GM18508 (cell line): ENCODE results near the gene MBD4.

Experiments used
- ATAC-seq: cut with Tn5 transposase; IDR thresholded peaks from one replicate; pipeline ENCODE4 v1.9.1; 2021; ENCODE audit warnings: moderate number of reproducible peaks; ENCODE audit not compliant: insufficient read depth, unreplicated experiment

The MBD4 gene

DNA sequence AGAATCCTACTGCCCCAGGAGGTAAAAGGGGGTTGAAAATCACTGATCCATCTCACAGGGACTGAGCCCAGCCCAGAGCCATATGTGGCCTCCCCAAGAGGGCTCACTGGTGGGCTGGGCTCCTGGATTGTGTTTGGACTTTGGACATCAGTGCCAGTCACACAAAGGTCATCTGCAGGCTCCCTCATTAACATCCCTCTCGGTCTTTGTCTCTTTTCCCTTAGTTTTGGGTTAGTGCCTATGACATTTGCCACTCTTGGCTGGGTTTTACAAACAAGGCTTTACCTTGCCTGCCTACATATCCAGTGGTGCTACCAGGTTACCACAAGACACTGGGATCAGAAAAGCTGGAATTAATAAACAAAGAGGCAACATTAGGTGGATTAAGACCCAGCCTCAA, 28.2 kb upstream of the MBD4 start:
- no peak for ATAC-seq

DNA sequence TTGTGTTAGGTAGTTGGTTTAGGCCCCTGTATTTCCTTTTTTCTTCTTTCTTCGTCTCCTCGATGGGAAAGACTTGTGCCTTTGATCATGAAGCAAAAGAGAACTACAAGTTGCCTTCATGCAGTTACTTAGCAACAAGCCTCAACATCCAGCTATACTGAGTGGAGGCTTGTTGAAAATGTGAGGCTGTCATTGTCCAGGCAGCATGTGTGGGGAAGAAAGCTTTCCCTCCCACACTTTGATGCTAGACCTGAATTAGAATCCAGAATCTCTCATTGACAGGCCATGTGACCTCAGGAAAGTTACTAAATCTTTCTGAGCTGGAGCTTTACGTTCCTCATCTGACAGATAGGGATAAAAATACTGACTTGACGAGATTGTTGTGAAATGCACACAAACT, 24.0 kb upstream of the MBD4 start:
- no peak for ATAC-seq

DNA sequence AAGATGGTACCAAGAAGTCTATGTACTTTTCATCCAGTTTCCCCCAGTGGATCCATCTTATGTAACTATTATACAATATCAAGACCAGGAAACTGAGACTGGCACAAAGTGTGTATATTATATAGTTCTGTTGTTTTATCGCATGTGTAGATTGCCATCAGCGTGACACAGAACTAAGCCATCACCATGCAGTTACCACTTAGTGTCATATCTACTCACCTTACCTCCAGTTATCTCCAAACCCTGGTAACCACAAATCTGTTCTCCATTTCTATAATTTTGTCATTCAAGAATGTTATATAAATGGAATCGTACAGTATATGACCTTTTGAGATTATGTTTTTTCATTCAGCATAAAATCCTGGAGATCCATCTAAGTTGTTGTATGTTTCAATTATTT, 23.3 kb upstream of the MBD4 start:
- no peak for ATAC-seq

DNA sequence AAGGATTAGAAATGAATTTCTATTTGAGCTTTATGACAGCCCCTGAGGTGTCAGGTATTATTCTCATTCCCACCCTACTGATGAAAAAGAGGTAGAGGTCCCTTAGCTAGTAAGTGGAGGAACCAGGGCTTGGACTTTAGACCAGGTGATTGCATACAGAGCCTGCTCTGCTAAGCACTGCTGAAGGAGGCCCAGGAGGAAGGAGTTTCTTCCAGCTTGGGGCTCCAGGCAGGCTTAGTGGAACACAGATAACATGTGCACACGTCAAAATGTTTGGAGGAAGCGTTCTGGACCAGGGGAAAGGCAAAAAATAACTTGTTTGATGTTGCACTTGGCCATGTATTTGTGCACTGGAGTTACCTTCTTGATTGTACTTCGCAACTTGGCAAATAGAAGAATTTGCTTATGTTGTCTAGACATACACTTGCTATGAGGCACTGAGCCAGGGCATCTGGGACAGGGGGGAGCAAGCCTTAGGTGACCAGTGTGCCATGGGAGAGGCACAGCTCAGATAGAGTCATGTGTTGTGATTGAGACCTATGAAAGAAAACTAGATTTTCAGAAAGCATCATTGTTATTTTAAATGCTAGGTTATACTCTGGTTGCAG, 22.7 kb upstream of the MBD4 start:
- ATAC-seq, result no peak

DNA sequence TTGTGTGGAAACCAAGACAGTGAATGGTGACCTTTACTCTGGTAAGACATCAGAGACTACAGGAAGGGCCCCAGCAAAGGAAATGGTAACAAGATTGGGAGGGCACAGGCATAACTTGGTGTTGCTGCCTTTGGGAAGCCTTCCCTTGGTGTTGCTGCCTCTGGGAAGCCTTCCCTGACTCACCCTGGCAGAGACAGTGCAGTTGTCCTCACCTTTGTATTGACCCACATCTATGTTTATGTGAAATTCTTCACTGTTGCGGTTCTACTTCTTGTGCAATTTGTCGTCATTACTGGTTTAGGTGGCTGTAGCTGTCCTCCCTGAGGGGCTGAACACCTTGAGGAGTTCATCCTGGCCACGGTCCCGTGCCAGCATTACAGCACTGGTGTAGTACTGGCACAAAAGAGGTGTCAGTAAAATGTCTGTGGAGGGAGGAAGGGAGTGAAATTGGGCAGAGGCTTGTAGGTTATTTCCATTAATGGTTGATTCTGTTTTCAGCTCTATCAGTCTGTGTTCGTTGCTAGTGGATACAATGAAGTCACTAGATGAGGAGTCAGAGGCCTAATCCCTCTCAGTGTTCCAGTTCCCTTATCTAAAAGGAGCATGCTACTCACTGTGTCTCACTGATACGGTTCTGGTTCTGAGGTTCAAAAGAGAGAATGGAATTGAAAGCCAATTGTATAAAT, 21.9 kb upstream of the MBD4 start:
- ATAC-seq, result peak; percentile 47

DNA sequence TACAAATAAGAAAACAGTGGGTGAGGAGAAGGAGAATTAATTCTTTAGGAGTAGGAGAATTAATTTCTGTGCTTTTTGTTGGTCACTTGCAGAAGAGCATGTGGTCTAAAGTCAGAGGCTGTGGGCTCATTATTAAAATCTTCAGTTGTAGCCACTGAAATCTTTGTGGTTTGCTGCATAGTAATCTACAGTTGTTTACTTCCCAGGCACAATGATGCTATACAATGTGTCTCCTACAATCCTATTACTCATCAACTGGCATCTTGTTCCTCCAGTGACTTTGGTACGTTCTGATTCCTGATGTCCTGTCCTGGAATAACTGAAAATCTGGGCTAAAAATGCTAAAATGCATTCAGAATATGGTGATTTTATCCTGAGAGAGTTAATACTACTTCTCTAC, 21.3 kb upstream of the MBD4 start:
- peak; percentile 18 for ATAC-seq

DNA sequence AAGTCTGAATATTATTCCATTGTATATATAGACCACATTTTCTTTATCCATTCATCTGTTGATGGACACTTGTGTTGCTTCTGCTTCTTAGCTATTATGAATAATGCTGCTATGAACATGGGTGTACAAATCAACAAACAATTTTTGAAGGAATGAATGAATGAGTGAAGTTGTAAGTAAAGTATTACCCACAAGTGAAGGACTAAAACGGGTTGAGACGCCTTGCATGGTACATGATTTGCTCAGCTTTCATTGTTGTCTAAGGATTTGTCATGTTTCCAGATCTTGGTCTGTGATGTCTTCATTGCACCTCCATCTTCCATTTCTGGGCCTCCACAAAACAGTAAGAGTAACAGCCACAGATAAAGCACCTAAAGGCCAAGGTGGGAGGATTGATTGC, 20.8 kb upstream of the MBD4 start:
- ATAC-seq, result no peak

DNA sequence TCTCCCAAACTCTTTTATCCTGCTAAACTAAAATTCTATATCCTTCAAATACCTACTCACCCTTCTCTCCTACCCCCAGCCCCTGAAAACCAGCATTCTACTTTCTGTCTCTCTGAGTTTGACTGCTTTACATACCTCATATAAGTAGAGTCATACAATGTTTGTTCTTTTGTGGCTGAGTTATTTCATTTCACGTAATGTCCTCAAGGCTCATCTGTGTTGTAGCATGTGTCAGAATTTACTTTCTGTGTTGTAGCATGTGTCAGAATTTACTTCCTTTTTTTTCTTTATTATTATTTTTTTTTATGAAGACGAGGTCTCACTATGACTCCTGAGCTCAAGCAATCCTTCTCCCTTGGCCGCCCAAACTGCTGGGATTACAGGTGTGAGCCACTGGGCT, 20.4 kb upstream of the MBD4 start:
- ATAC-seq, result no peak

DNA sequence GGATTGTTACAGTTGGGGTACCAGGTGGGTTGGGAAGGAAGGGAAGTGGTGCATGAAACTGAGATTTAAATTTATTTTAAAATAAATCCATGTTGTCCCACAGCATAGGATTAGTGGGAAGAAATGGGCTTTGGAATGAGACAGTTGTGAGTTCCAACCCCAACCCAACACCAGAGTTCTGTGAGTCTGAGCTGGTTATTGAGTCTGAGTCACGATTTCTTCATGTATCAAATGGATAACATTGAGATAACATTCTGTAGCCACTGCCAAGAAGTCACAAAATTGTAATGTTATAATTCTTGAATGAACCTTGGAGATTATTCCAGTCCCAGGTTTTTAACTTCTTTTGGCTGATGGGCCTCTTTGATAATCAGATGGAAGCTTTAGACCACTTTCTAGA, 14.0 kb upstream of the MBD4 start:
- ATAC-seq, result no peak

DNA sequence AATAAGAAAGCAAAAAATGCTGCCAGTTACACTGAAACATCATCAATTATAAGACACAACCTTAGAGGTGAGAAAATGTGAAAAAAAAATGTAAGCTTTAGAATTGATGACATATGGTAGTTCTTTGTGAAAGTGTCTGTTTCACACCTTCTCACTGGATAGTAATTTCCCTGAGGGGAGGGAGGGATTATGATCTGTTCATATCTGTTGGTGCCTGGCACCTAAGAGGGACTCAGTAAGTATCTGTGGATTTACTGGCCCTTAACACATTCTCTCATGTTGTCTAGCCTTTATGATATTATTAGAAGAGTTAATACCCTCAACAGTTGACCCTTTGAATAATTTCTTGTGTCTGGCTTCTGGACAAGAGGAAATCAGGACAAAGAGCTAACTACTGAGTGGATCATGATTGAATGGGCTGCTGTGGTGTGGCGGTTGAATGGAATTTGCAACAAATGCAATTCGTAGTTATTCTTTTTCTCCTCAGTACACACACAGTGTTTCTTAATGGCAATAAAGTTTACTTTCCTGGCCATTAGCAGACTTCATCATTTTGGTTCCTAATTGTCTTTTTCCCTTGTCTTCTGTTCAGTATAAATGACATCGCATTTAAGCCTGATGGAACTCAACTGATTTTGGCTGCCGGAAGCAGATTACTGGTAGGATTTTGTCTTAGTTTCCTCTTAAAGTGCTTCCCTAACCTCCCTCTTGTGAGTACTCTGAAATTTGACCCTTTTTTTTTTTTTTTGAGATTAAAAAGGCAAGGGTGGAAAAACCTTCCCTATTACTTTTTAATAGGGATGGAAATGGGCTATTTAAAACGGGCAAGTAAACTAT, 9.7 kb upstream of the MBD4 start:
- no peak for ATAC-seq

DNA sequence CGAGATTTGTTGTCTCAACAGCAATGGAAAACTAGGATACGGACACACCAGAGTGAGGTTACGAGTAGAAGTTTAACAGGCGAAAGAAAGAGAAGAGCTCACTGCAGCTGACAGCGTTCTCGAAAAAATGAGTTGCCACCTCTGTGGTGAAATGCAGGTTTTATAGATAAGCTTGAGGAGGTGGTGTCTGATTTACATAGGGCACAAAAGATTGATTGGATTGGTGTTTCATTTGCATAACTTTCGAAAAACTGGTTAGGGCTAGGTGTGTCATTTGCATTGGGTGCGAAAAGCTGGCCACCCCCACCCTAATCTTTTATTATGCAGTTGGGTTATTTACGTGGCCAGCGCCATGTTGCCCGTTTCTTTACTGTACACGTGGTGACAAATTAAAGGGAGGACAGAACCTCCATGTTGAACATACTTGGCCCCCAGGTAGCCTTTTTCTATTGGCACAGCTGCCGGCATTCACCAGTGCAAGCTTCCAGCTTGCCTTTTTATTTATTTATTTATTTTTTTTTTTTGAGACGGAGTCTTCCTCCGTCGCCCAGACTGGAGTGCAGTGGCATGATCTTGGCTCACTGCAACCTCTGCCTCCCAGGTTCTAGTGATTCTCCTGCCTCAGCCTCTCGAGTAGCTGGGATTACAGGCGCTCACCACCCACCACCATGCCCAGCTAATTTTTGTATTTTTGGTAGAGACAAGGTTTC, 8.6 kb upstream of the MBD4 start:
- no peak for ATAC-seq

DNA sequence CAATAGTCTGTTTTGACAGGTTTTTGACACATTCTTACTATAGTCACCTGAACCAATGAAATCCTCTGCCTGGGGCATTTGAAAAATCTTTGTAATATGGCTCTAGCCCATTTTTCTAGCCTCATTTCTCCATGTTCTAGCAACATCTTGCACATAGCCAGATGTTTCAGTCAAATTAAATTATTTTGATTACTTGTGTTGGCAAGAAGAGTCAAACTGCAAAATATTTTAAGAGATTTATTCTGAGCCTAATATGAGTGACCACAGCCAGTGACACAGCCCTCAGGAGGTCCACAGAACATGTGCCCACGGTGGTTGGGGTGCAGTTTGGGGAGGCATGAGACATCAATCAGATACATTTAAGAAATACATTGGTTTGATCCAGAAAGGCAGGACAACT, 7.2 kb upstream of the MBD4 start:
- no peak for ATAC-seq

DNA sequence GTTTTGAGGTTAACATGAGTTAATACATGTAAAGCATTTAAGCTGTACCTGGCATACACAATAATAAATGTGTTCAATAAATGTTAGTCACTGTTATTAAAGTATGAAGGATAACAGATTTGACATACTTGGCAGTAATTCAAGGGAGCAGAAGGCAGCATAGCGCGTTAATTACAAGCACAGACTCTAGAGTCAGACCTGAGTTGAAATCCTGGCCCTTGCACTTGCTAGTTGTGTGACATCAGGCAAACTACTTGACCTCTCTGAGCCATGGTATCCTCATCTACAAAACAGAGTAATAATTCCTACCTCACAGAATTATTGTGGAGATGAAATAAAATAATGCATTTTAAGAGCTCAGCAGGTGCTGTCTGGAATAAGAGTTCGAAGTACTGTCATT, 5.7 kb upstream of the MBD4 start:
- no peak for ATAC-seq

DNA sequence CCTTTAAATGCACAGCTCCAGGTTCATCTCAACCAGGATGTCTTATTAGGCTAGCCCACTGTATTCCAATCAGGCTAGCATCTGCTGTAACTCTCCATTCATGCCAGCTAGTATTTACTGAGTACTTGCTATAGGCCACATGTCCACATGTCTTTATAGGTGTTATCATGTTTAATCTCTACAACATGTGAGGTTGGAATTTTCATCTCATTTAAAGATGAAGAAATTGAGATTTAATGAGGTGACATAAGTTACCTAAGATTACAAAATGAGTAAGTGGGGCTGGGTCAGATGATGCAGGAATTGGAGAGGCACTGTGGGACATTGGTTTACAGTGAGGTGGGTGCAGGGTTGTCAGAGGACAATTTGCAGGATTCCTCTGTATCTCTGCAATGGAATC, 3.2 kb upstream of the MBD4 start:
- ATAC-seq, result no peak

DNA sequence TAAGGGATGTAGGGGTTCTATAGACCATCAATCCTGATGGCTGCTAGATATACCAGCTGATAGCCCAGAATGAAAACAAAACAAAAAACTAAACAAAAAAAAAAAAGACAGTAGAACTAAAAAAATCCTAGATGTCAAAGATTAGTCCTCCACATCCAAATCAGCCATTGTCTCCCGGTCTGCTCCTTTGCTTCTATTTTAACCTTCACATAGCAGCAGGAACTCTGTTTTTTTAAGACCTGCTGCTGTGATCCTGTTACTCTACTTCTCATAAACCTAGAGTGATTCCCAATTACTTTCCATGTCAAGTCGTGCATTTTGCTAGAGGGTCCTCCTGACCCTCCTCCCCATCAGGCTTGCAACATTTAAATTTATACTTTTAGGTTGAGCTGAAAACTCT, 2.7 kb upstream of the MBD4 start:
- ATAC-seq, result no peak

DNA sequence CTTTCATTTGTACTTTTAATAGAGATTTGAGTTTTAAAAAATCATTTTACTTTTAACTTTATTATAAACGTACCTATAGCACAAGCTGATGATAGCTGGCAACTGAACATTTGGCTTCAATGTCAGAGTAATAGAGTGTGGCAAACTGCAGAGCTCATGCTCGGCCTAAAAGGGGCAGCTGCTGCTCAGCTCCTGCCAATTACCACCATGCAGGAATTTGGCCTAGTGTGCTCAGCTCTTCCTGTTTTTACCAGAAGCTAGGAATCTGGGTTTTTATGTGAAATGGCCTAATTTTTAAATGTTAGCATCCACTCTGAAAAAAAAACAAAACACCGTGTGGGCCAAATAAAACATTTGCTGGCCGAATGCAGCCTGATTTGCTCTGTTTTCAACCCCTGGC, 2.0 kb upstream of the MBD4 start:
- no peak for ATAC-seq

DNA sequence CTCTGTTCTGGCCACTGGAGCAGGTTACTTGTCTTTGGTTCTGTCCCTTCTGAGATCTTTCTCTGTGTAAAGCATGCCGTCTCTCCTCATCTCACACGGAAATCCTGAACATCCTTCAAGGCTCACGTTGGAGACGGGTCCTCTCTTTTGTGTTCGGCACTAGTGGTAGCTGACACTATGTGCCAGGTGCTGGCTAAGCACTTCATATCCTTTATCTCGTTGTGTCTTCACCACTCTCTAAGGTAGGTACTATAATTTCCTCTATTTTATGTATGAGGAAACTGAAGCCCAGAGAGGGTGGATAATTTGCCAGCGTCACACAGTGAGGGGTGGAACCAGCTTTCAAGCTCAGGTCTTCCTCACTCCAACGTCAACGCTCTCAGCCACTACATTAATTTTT, 1.5 kb upstream of the MBD4 start:
- no peak for ATAC-seq

DNA sequence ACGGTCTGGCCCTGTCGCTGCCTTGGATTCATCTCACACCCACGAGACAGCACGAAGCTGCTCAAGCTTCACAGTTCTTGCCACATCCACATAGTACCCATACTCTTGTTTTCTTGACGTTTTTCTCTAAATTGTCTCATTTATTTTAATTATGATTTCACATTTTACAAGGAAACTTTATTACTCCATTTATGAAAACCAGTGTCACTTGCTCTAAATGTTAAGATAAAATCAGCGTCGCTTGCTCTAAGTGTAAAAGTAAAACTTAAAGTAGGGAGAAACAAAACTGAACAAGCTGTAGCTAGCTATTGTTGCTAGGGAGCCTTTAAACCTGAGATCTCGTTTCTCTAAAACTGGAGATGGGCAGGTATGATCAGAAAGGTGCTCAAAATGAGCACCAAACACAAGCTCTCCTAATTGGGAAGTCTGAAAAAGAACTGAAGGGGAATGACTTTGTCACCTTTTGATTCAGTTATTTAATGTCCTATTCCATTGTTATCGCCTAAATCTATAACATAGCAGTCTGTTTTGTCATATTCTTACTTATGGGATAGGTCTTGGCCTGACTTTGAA, 956 bp upstream of the MBD4 start:
- no peak for ATAC-seq

DNA sequence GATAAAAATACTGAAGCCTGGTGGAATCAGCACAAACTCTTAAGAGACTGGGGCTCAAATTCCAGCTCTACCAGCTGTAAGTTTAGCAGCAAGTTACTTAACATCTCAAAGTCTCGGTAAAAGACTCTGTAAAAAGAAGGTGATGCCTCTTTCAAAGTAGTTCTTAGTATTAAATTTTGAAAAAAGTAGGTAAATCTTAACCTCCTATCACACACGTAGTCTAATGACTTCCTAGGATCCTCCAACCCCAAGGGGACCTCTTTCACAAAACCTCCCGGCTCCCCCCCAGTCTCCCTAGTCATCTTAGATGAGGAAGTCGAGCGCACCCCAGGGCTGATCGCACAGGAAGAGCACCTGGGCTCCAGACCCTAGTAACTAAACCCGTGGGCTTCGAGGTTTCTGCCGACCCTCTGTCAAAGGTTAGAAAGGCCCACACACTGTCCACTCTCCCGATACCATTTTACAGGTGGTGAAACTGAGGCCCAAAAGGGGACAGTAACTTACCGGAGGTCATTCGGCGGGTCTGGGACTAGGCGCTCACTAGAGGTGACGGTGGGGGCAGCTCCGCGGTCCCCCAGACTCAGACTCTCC, 427 bp downstream of the MBD4 start:
- ATAC-seq, result no peak

DNA sequence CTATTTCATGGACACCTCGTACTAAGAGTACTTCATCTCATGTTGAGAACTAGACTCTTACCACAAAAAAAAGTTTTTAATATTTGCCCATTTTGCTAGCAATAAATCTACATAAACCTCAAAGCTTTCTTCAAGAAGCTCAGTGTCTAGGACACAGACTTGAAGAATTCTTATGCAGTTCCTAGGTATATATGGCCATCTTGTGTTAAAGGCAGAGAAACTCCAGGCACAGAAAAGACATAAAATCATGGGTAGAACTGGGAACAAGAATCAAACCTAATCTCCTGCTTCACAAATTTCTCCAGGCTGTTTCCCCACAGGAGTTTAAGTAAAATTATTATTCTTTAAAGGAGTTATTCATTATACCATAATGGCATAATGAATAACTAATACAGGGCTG, 4.4 kb downstream of the MBD4 start:
- ATAC-seq, result no peak
